HUES48 (cell line): ENCODE data around the gene HM13.
"Not testable (repeated sequence)": the region's sequence is repeated elsewhere in the genome, so short reads cannot be mapped to it uniquely, and the experiment has no call there.

Experiments used
- H3K27ac ChIP-seq: one replicate; pipeline ENCODE4 v1.7.0; 2013; ENCODE audit warnings: low read depth, low read length, inconsistent platforms
- H3K27me3 ChIP-seq: 2 replicates; pipeline ENCODE4 v1.6.1; 2013; ENCODE audit warnings: mild to moderate bottlenecking, low read length; ENCODE audit not compliant: control insufficient read depth, insufficient read depth
- H3K36me3 ChIP-seq: 2 replicates; pipeline ENCODE4 v1.6.1; 2013; ENCODE audit warnings: low read length; ENCODE audit not compliant: control insufficient read depth, insufficient read depth
- H3K4me1 ChIP-seq: 2 replicates; pipeline ENCODE4 v1.6.1; 2013; ENCODE audit warnings: mild to moderate bottlenecking, low read length; ENCODE audit not compliant: control insufficient read depth, insufficient read depth
- H3K4me3 ChIP-seq: 2 replicates; pipeline ENCODE4 v1.5.1; 2013; ENCODE audit warnings: mild to moderate bottlenecking, low read depth, low read length
- H3K9ac ChIP-seq: 2 replicates; pipeline ENCODE4 v1.6.1; 2013; ENCODE audit warnings: mild to moderate bottlenecking, low read depth, low read length, moderate library complexity
- H3K9me3 ChIP-seq: 2 replicates; pipeline ENCODE4 v1.6.1; 2013; ENCODE audit warnings: low read length; ENCODE audit not compliant: control insufficient read depth, insufficient read depth

The HM13 gene

DNA sequence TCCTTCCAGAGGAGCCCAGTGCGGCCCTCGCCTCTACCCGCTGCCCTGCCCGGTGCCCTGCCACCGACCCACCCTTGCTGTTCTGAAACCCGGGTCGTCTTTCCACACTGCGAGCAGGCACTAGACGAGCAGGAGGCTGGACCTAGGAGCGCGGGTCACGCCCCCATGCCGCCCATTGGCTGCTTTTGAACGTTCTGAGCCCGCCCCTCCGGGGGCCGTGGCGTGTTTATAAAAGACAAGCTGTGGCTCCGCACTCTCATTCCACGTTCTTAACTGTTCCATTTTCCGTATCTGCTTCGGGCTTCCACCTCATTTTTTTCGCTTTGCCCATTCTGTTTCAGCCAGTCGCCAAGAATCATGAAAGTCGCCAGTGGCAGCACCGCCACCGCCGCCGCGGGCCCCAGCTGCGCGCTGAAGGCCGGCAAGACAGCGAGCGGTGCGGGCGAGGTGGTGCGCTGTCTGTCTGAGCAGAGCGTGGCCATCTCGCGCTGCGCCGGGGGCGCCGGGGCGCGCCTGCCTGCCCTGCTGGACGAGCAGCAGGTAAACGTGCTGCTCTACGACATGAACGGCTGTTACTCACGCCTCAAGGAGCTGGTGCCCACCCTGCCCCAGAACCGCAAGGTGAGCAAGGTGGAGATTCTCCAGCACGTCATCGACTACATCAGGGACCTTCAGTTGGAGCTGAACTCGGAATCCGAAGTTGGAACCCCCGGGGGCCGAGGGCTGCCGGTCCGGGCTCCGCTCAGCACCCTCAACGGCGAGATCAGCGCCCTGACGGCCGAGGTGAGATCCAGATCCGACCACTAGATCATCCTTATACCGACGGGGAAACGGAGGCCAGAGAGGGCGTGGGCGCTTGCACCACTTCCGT, 91.0 kb downstream of the HM13 start, which contains the start of gene ID1:
Gene ID1, plus strand, starts transcription at position 259 of the 871 bp plus-strand sequence. Its CDS starts 99 bp downstream, at position 358.
- peaks cover 9% of the 10 kb centered on the region; the same call in 1 of the 2 replicates for H3K36me3 ChIP-seq
- H3K4me3 ChIP-seq, result peak within 1 kb of the TSS; percentile 90
- H3K4me1 ChIP-seq, result peaks cover 34% of the 10 kb centered on the region
- H3K27ac ChIP-seq, result peak within 1 kb of the TSS; percentile 98
- peak within 1 kb of the TSS; percentile 90 for H3K9ac ChIP-seq
- H3K9me3 ChIP-seq, result no peaks in the 10 kb centered on the region
- no peaks in the 10 kb centered on the region for H3K27me3 ChIP-seq

DNA sequence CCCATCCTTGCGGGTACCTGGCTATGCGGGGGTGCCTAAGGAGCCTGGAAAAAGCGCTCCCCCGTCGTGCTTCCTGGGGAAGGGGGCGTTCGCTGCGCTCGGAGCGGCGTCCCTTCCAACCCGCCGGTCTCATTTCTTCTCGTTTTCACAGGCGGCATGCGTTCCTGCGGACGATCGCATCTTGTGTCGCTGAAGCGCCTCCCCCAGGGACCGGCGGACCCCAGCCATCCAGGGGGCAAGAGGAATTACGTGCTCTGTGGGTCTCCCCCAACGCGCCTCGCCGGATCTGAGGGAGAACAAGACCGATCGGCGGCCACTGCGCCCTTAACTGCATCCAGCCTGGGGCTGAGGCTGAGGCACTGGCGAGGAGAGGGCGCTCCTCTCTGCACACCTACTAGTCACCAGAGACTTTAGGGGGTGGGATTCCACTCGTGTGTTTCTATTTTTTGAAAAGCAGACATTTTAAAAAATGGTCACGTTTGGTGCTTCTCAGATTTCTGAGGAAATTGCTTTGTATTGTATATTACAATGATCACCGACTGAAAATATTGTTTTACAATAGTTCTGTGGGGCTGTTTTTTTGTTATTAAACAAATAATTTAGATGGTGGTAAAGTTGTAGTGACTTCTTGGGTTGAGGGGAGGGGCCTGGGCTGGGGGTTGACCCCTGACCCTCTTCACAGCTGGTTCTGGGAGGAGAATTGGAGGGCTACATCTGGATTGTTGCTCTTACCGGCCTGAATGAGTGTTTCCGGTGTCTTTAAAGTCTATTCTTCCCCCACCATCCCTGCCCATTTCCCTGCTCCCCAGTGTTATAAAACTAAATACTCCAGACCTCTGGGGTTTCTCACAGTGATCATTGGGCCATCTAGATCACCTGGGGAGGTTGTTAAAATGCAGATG, 91.9 kb downstream of the HM13 start:
- Histone ChIP-seq H3K9ac (peak overlapping the region; percentile 90), H3K9me3 (no peaks in the 10 kb centered on the region), H3K36me3 (peaks cover 9% of the 10 kb centered on the region; the same call in 1 of the 2 replicates), H3K4me3 (peak overlapping the region; percentile 90), H3K4me1 (peaks cover 34% of the 10 kb centered on the region), H3K27ac (peak overlapping the region; percentile 98), H3K27me3 (no peaks in the 10 kb centered on the region)

DNA sequence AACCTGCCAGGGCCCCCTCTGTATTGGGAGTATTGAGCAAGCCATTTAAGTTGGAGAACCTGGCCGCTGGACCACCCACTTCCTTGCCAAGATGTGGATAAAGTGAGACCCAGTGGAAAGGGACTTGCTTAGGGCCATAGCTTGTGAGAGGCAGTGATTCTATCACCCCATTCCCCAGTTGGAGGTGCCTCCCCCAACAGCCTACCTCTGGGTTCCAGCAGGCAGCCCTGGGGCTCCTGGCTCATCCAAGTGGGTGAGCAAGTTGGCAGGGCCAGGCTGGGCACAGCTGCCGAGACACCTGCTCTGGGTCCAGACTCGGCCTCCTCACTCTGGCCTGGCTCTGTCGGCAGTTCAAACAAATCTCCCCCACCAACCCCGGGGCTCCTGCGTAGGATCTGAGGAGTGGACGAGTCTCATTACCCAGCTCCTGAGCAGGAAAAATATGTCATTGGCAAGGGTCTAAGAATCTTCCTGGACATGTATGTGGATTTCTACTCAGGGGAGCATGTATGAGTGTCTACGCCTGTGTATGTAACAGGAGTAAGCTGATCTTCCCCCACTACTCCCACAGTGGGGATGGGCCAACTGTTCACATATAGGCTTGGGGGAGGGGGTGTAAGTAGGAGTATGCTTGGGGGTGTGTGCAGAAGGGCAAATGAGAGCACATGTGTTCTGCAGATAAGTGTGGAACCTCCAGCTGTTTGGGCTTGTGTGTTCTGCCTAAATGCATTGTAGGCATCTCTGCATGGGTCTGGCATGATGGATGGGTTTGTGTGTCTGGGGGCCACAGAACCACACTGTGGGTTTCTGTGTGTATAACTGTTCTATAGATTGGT, 92.8 kb downstream of the HM13 start:
- peaks cover 9% of the 10 kb centered on the region; the same call in 1 of the 2 replicates for H3K36me3 ChIP-seq
- peaks cover 40% of the 10 kb centered on the region for H3K4me1 ChIP-seq
- peak overlapping the region; percentile 98 for H3K27ac ChIP-seq
- no peaks in the 10 kb centered on the region for H3K9me3 ChIP-seq
- no peaks in the 10 kb centered on the region for H3K27me3 ChIP-seq
- peak overlapping the region; percentile 90 for H3K4me3 ChIP-seq
- peak overlapping the region; percentile 90 for H3K9ac ChIP-seq

DNA sequence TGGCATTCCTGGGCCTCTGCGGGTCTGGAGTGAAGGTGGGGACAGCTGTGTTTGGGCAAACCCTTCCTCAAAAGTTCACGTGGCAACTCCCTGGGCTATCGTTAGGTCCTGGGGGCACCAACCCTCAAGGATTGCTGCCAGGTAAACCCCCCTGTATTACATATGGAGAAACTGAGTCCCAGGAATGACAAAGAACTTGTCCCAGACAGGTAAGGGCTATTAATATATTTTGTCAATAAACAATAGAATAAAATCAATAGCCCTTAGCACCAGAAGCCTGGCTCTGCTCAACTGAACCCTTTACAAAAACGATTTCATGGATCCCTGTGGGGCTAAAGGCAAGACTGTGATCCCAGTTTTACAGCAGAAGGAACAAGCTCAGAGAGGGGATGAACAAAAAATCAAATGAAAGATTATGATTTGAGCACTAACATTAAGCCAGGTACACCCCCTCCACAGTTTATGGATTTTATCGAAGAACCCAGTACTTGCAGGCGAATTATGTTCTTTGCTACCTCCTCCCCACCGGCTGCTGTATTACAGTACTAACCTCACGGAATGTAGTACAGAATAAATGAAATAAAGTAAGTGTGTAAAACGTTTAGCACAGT, 93.5 kb downstream of the HM13 start:
- peaks cover 9% of the 10 kb centered on the region; the same call in 1 of the 2 replicates for H3K36me3 ChIP-seq
- H3K9ac ChIP-seq, result peak overlapping the region; percentile 58; the same call in 1 of the 2 replicates
- H3K27ac ChIP-seq, result peak overlapping the region; percentile 98
- no peaks in the 10 kb centered on the region for H3K9me3 ChIP-seq
- H3K4me1 ChIP-seq, result peaks cover 37% of the 10 kb centered on the region
- H3K27me3 ChIP-seq, result no peaks in the 10 kb centered on the region
- H3K4me3 ChIP-seq, result peak overlapping the region; percentile 90

DNA sequence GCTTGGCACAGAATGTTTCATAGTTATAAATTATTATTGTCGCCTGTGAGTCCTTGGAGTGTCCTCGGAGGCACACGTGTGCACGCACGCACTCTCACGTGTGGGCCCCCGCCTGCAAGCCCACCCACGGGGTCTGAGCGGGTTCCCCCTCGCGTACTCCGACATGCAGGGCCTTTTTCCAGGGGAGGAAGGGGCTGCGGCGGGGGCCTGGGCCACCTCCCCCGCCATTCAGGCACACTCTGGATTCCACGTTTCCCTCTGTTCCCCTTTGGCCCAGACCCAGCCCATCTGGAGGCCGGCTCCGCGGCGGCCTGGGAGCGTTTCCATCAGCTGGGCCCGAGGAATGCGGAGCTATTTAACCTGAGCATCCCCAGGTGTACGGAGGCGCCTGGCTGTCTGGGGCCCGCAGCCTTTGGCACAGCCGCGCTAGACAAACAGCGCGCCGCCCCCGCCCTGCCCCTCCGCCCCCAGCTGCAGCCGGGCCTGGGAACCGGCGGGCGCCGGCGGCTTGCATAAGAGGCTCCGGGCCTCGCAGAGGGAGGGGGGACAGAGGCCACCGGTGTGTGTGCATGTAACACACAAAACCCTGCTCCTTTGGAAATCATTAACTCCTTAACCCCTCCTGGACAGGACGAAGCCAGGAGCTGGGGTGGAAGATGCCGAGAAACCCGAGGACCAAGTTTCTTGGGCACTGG, 94.2 kb downstream of the HM13 start:
- Histone ChIP-seq H3K27me3 (no peaks in the 10 kb centered on the region), H3K9me3 (no peaks in the 10 kb centered on the region), H3K4me1 (peaks cover 34% of the 10 kb centered on the region), H3K4me3 (peak overlapping the region; percentile 90), H3K36me3 (peaks cover 9% of the 10 kb centered on the region; the same call in 1 of the 2 replicates), H3K27ac (peak overlapping the region; percentile 98), H3K9ac (peak overlapping the region; percentile 58; the same call in 1 of the 2 replicates)

DNA sequence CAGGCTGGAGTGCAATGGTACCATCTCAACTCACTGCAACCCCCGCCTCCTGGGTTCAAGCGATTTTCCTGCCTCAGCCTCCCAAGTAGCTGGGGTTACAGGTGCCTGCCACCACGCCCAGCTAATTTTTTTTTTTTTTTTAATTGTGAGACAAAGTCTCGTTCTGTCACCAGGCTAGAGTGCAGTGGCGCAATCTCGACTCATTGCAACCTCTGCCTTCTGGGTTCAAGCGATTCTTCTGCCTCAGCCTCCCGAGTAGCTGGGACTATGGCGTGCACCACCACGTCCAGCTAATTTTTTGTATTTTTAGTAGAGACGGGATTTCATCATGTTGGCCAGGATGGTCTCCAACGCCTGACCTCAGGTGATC, 98.0 kb downstream of the HM13 start:
- H3K27me3 ChIP-seq, H3K36me3 ChIP-seq, H3K27ac ChIP-seq, H3K9me3 ChIP-seq, H3K4me3 ChIP-seq, H3K9ac ChIP-seq: not testable (repeated sequence)
- H3K4me1 ChIP-seq, result peaks cover 24% of the 10 kb centered on the region

DNA sequence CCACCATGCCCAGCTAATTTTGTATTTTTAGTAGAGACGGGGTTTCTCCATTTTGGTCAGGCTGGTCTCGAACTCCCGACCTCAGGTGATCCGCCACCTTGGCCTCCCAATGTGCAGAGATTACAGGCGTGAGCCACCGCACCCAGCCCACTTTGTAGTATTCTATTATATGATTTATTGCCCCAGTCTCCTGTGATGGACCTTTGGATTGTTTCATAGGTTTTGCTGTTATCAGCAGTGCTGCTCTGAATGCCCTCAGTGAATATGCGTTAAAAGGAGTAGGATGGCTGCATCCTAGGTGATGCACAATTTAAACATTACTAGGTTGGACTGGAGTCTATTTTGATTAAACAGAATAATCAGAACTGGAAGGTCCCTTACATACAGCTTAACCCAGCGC, 101.2 kb downstream of the HM13 start:
- Histone ChIP-seq H3K4me1 (peaks cover 6% of the 10 kb centered on the region), H3K27ac (no peak overlapping the region), H3K4me3 (no peak overlapping the region), H3K9me3 (no peaks in the 10 kb centered on the region), H3K9ac (no peak overlapping the region), H3K27me3 (no peaks in the 10 kb centered on the region), H3K36me3 (no peaks in the 10 kb centered on the region)

DNA sequence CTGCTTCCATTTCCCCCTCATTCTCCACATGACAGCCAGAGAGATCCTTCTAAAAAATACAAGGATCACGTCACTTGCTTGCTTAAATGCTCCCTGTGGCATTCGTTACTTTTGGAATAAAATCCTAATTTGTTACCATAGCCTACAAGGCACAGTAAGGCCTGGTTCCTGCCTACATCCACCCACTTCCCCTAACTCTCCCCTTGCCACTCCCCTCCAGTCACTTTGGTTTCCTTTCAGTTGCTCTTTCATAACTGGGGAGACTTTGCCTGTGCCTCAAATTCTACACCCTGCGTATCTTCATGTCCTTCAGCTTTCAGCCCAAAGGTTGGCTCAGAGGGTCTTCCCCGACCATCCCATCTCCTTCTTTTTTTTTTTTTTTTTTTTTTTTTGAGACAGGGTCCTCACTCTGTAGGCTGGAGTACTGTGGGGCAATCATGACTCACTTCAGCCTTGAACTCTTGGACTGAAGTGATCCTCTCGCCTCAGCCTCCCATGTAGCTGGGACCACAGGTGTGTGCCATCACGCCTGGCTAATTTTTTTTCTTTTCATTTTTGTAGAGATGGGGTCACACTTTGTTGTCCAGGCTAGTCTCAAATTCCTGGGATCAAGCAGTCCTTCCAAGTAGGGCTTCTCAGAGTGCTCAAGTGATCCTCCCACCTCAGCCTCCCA, 103.3 kb downstream of the HM13 start:
- H3K9ac ChIP-seq, result no peak overlapping the region
- H3K4me1 ChIP-seq, result no peaks in the 10 kb centered on the region
- H3K27ac ChIP-seq, result no peak overlapping the region
- no peaks in the 10 kb centered on the region for H3K27me3 ChIP-seq
- no peaks in the 10 kb centered on the region for H3K9me3 ChIP-seq
- H3K36me3 ChIP-seq, result no peaks in the 10 kb centered on the region
- no peak overlapping the region for H3K4me3 ChIP-seq
